DLD1 (cell line): ENCODE measurements around the gene GDF7.

Source experiments
- in situ Hi-C: cut with HindIII; loops from 2 replicates; pipeline ENCODE4 v1.10.0; 2017; ENCODE audit warnings: low sequenced_read_pairs

The GDF7 gene

DNA sequence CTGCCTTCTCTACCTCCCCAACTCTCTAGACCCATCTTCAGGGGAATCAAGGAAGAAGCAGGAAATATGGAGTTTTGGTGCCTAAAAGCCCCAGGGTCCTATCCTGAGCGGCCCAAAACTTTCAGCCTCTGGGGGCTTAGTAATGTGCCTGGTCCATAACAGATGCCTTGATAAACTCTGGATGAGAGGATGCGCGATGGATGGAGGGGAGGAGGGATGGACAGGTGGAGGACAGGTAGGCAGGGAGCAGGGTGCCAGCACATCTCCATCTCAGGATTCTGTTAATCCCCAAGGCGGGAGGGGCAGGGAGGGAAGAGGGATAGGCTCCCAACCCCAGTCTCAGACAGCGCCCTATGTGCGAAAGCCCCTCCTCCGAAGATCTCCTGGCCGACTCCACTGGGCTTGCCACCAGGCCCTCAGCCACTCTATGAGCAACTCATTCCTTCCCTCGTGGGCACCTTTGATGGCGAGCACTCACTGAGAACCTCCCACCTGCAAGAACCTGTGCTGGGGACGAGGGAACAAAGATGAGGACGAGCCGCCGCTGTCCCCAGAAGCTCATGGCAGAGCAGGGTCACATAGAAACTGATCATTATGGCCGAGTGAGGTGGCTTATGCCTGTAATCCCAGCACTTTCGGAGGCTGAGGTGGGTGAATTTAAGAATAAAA is 39.1 kb upstream of the GDF7 start:
- in situ Hi-C loops: no loop called here

GRCh38 chr2:20629181-20629580 is 37.8 kb upstream of the GDF7 start:
- in situ Hi-C loops: no loop called here

DNA sequence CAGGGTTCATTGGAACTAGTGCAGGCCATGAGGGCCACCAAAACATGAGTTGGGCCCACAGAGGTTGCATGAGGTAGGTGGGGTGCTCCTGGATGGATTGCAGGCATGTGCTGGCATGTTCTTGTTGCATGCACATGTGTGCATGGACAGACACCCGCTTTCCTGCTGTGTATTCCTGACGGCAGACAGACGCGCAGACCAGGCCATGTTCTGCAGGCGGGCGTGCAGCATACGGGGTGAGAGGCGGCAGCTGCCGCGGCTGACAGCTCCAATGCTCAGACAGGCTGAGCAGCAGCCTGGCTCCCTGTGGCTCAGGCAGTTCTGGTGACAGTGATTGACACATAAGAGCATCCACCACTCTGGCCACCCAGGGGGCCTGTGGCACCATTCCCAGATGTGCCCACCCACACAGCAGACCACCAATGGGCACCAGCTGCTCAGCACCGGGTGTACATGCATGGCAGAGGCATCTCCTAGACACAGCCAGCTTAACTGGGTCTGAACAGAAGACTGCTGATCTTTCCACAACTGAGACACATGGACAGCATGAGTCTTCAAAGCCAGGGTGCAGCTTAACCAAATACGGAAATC is 37.3 kb upstream of the GDF7 start:
- in situ Hi-C loops: no loop called here

DNA sequence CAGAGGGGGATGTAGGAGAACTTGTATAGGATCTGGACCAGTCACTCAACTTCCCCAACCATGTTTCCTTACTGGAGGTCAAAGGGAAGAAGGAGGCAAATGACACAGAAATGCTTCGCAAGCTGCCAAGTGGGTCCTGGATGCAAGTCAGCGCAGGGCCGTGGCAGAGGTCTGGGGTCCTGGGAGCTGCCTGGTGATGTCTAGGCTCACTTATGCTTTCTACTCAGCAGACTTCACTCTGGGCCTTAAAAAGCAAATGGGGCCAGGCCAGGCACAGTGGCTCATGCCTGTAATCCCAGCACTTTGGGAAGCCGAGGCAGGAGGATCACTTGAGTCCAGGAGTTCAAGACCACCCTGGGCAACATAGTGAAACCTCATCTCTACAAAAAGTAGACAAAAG is 36.0 kb upstream of the GDF7 start:
- in situ Hi-C loops: no loop called here

- in situ Hi-C loops: no loop called here
Observed at GRCh38 chr2:20631617-20632307, 35.2 kb upstream of the GDF7 start.

DNA sequence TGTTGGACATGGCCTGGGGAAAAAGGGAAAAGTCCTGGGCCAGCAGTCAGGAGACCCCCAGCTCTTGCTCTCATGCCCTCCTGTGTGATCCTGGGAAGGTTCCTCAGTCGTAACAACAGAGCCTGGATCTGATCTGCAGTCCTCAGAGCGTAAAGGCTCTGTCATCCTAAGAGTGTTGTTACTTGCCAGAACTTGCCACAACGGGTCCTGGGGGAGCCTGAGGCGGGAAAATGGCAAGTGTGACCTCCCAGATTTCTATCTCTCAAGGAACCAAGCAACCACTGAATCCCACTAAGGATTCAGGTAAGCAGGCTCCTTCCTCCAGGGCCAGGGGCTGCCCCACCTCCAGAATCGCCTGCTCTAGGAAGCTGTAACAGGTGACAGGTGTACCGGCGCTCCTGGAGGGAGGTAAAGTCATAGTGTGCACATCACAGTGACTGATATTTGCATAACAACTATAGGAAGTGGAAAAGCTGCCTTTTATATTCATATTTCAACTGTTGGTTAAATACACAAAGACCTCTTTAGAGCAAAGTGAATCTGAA is 34.4 kb upstream of the GDF7 start:
- in situ Hi-C loops: no loop called here

- in situ Hi-C loops: no loop called here
Observed at GRCh38 chr2:20633001-20633400, 33.9 kb upstream of the GDF7 start.

DNA sequence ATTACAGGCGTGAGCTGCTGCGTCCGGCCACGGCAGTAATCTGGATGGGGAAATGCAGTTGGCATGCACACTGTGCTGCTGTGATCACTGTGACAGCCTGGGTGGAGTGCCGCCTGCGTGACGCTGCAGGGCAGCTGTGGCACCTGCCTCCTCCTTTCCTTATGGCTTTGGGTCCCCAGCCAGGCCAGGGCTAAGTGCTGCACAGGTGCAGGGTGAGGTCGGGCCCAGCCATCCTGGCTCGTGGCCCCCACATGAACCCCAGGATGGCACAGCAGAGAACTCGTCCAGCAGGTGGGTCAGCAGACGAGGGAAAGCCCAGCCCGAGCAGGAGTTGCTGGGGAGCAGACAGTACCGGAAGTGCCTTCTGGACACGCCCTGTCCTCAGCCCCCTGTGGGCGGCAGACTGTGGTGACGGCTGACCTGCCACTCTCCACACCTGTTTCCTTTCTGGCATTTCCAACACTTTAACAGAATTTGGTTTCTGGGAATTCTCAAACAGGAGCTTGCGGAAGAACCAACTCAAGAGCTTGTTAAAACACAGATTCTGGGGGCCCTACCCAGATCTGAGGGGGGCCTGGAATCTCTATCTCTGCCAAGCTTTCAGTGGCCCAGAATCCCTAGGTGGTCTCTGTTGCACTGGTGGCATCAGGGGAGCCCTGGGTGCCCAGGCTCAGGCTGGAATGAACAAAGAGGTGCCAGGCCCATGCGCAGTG is 33.0 kb upstream of the GDF7 start:
- in situ Hi-C loops: no loop called here

- in situ Hi-C loops: loop anchor here (5.0 kb wide), 1 partner anchor 187 kb away; the partner anchor contains the start of gene RHOB
Observed at GRCh38 chr2:20634507-20635112, 32.3 kb upstream of the GDF7 start.

DNA sequence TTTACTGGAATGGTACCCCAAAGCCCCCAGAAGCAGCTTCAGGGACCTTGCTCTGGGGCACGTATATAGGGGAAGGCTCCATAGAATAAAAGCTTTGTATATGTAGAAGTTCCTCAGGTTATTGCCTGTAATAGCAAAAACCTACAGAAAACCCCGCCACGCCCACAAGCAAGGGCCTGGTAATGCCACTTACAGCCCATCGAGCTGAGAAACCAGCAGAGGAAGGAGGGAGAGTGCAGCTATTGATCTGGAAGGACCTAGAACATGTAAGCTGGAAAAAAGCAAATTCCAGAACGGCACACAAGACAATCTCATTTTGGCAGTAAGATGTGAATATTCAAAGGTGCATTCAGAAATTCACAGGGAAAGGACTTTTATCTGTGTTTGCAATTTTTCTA is 31.8 kb upstream of the GDF7 start:
- in situ Hi-C loops: loop anchor here (5.0 kb wide), 1 partner anchor 188 kb away; the partner anchor contains the start of gene RHOB

GRCh38 chr2:20635675-20636584 is 31.0 kb upstream of the GDF7 start:
- in situ Hi-C loops: loop anchor here (5.0 kb wide), 1 partner anchor 189 kb away; the partner anchor contains the start of gene RHOB

GRCh38 chr2:20637147-20637546 is 29.8 kb upstream of the GDF7 start:
- in situ Hi-C loops: loop anchor here (5.0 kb wide), 1 partner anchor 190 kb away; the partner anchor contains the start of gene RHOB

DNA sequence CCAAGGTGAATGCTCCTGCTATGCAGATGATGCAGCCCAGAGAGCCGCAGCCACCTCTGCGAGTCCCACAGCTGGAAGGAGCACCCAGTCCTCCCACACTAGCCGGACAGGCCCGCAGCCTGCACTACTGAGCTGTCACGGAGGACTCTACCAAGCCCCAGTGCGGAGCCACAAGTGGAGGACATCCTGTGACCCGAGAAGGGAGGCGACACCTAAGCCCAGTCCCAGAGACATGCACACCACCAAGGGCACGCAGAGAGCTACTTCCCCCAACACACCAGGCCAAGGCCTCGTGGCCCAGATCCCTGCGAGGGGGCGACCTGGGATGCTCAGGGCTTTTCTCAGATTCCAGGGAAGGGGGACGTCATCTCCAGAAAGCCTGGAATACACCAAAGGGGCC is 28.9 kb upstream of the GDF7 start:
- in situ Hi-C loops: loop anchor here (5.0 kb wide), 1 partner anchor 191 kb away; the partner anchor contains the start of gene RHOB

DNA sequence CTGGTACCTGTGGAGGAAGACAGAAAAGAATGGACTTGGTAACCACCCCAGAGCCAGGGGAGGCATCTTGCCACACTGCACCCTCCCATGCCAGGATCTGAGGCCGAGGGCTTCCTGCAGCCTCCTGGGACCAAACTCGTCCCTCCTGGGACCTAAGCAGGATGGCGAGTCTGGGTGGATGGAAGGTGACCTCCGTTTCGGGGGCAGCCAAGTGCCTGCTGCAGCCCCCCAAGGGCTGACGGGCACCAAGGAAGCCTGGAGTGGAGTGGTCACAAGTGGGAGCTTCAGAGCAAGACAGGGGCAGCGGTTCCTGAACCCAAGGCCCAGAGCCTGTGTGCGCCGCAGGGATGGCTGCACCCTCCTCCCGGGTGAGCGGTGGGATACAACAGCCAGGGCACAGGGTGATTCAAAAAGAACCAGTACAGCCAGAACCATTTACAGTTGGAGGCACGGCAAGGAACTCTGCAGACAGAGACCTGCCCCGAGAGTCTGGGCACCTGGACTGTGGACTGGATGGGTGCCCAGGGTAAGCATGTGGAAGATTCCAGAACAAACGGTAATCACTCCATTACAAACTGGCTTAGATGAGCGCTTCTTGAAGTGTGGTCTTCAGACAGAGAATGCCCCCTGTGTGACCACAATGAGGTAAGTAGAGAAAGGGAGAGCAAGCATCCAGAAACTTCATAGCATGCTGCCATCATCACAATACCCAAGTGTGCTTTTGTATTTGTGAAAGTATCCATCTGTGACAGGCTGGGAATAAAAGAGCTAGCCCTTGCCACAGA is 28.1 kb upstream of the GDF7 start:
- in situ Hi-C loops: loop anchor here (5.0 kb wide), 1 partner anchor 192 kb away; the partner anchor contains the start of gene RHOB

- in situ Hi-C loops: no loop called here
Observed at GRCh38 chr2:20640411-20641122, 26.4 kb upstream of the GDF7 start.

- in situ Hi-C loops: no loop called here
Observed at GRCh38 chr2:20641123-20641985, 25.6 kb upstream of the GDF7 start.
